Trophoblast cell (in vitro differentiated cells and primary cell): ENCODE measurements around the gene SLC36A1.

Experiments used
- DNase-seq, 2 donors: peaks; one replicate each; pipeline ENCODE4 v3.0.0-alpha.2; 2016
- H2AFZ ChIP-seq: 2 replicates; pipeline ENCODE4 v1.6.1; 2013; ENCODE audit warnings: low read length, moderate library complexity, mild to moderate bottlenecking; ENCODE audit not compliant: insufficient read depth, poor library complexity
- H2AK5ac ChIP-seq: 2 replicates; pipeline ENCODE4 v1.6.1; 2013; ENCODE audit warnings: mild to moderate bottlenecking, low read length
- H2BK120ac ChIP-seq: 2 replicates; pipeline ENCODE4 v1.6.1; 2013; ENCODE audit warnings: low read length, mild to moderate bottlenecking, moderate library complexity; ENCODE audit not compliant: insufficient read depth, poor library complexity
- H2BK12ac ChIP-seq: 2 replicates; pipeline ENCODE4 v1.6.1; 2013; ENCODE audit warnings: mild to moderate bottlenecking, low read length, moderate library complexity
- H2BK5ac ChIP-seq: 2 replicates; pipeline ENCODE4 v1.6.1; 2013; ENCODE audit warnings: low read length, low read depth, moderate library complexity, mild to moderate bottlenecking; ENCODE audit not compliant: poor library complexity
- H3K14ac ChIP-seq: 2 replicates; pipeline ENCODE4 v1.6.1; 2013; ENCODE audit warnings: mild to moderate bottlenecking, low read length
- H3K18ac ChIP-seq: 2 replicates; pipeline ENCODE4 v1.6.1; 2013; ENCODE audit warnings: mild to moderate bottlenecking, low read length
- H3K23ac ChIP-seq: 2 replicates; pipeline ENCODE4 v1.6.1; 2013; ENCODE audit warnings: low read length
- H3K27ac ChIP-seq: 2 replicates; pipeline ENCODE4 v1.5.1; 2013; ENCODE audit warnings: low read depth, mild to moderate bottlenecking, inconsistent platforms, low read length, moderate library complexity
- H3K27me3 ChIP-seq: 2 replicates; pipeline ENCODE4 v1.6.1; 2013; ENCODE audit warnings: inconsistent platforms, mild to moderate bottlenecking, low read length, moderate library complexity; ENCODE audit not compliant: insufficient read depth
- H3K36me3 ChIP-seq, 2 experiments: 1 replicate in 1 of 2; 2 replicates in 1 of 2; pipeline ENCODE4 v1.6.1; 2013; ENCODE audit warnings: low read length in 2 of 2, mild to moderate bottlenecking in 2 of 2, moderate library complexity in 1 of 2; ENCODE audit not compliant: insufficient read depth in 2 of 2, control insufficient read depth in 1 of 2
- H3K4ac ChIP-seq: 2 replicates; pipeline ENCODE4 v1.6.1; 2013; ENCODE audit warnings: low read depth, mild to moderate bottlenecking, low read length, moderate library complexity
- H3K4me1 ChIP-seq, 2 experiments: 1 replicate in 1 of 2; 2 replicates in 1 of 2; pipeline ENCODE4 v1.6.1; 2013; ENCODE audit warnings: low read length in 2 of 2, mild to moderate bottlenecking in 2 of 2, moderate library complexity in 1 of 2; ENCODE audit not compliant: insufficient read depth in 2 of 2, control insufficient read depth in 1 of 2
- H3K4me2 ChIP-seq: 2 replicates; pipeline ENCODE4 v1.6.1; 2013; ENCODE audit warnings: inconsistent platforms, mild to moderate bottlenecking, low read length, moderate library complexity
- H3K4me3 ChIP-seq: 2 replicates; pipeline ENCODE4 v1.5.1; 2013; ENCODE audit warnings: mild to moderate bottlenecking, low read depth, low read length, inconsistent platforms
- H3K79me1 ChIP-seq: one replicate; pipeline ENCODE4 v1.6.1; 2013; ENCODE audit warnings: low read length
- H3K79me2 ChIP-seq: 2 replicates; pipeline ENCODE4 v1.6.1; 2013; ENCODE audit warnings: low read length, mild to moderate bottlenecking; ENCODE audit not compliant: control insufficient read depth, insufficient read depth, poor library complexity
- H3K9ac ChIP-seq: 2 replicates; pipeline ENCODE4 v1.6.1; 2013; ENCODE audit warnings: mild to moderate bottlenecking, low read length
- H3K9me3 ChIP-seq: 2 replicates; pipeline ENCODE4 v1.6.1; 2013; ENCODE audit warnings: low read depth, mild to moderate bottlenecking, control low read depth, inconsistent platforms, low read length; ENCODE audit not compliant: insufficient read depth
- H4K12ac ChIP-seq: 2 replicates; pipeline ENCODE4 v1.6.1; 2013; ENCODE audit warnings: low read depth, mild to moderate bottlenecking, low read length, moderate library complexity
- H4K8ac ChIP-seq: 2 replicates; pipeline ENCODE4 v1.6.1; 2013; ENCODE audit warnings: low read depth, mild to moderate bottlenecking, low read length, moderate library complexity
- H4K91ac ChIP-seq: one replicate; pipeline ENCODE4 v1.6.1; 2013; ENCODE audit warnings: low read depth, mild to moderate bottlenecking, low read length, moderate library complexity
- WGBS: extraction: QIAGEN DNeasy Blood & Tissue Kit; methylation state at CpG from one replicate; pipeline ENCODE4 v1.1.7; 2013; ENCODE audit warnings: missing lambda C conversion rate; ENCODE audit not compliant: insufficient read length, insufficient coverage; ENCODE audit errors: extremely low coverage; 5-methylcytosine and 5-hydroxymethylcytosine counted together

The SLC36A1 gene

DNA sequence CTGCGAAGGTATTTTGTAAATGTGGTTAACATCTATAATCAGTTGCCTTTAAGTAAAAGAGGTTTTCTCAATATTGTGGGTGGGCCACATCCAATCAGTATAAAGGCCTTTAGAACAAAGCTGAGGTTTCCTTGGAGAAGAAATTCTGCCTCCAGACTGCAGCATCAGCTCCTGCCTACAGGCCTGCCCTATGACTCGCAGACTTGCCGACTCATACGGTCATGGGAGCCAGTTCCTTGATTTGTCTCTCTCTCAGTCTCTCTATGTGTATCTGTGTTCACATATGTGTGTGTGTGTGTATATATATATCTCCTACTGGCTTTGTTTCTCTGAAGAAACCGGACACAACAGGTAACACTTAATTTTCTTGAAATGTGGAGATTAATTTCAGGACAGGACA is 45.3 kb downstream of the SLC36A1 start:
- Histone ChIP-seq H3K27ac (no peak overlapping the region), H3K18ac (no peak overlapping the region), H3K4ac (no peak overlapping the region), H4K12ac (no peak overlapping the region), H3K79me2 (no peaks in the 10 kb centered on the region), H3K9me3 (peaks cover 4% of the 10 kb centered on the region), H2BK120ac (no peak overlapping the region), H2BK5ac (no peak overlapping the region), H2AFZ (no peak overlapping the region), H2BK12ac (no peak overlapping the region), H3K27me3 (no peaks in the 10 kb centered on the region), H2AK5ac (no peak overlapping the region), H3K14ac (no peak overlapping the region), H4K8ac (no peak overlapping the region), H3K36me3 (peaks cover 12 to 15% of the 10 kb centered on the region in 2 experiments), H3K9ac (no peak overlapping the region), H3K4me2 (no peak overlapping the region), H3K79me1 (peaks cover 2% of the 10 kb centered on the region), H4K91ac (no peak overlapping the region), H3K4me1 (peaks cover 6 to 8% of the 10 kb centered on the region in 2 experiments), H3K4me3 (no peak overlapping the region), H3K23ac (no peak overlapping the region)
- WGBS, result no CpG with 5 or more reads among the region's 5 CpGs
- no peak for DNase-seq

DNA sequence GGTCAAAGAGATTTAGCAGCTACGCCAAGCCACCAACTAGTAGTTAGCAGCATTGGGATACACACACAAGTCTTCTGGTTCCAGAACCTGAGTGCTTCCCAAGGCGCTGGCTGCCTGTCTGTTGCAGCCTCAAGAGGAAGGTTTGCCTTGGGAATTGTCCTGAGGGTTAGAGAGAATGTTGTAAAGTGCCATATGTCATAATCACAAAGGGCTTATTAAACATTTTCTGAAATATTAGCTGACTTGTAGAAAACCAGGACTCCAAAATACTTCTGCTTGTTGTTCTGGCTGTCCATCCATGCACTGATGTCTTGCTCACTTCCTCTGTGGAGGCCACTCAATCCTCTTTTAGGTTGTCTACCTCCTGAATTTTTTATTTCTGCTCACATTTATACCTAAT is 46.3 kb downstream of the SLC36A1 start:
- H2AK5ac ChIP-seq, result no peak overlapping the region
- H3K79me2 ChIP-seq, result no peaks in the 10 kb centered on the region
- WGBS, result no CpG with 5 or more reads among the region's 2 CpGs
- no peaks in the 10 kb centered on the region for H3K27me3 ChIP-seq
- peaks cover 10 to 13% of the 10 kb centered on the region in 2 experiments for H3K4me1 ChIP-seq
- no peak overlapping the region for H2BK12ac ChIP-seq
- H3K14ac ChIP-seq, result no peak overlapping the region
- H3K27ac ChIP-seq, result no peak overlapping the region
- no peak overlapping the region for H2AFZ ChIP-seq
- no peak overlapping the region for H2BK120ac ChIP-seq
- no peak overlapping the region for H4K12ac ChIP-seq
- H3K23ac ChIP-seq, result no peak overlapping the region
- peaks cover 7 to 9% of the 10 kb centered on the region in 2 experiments for H3K36me3 ChIP-seq
- H2BK5ac ChIP-seq, result no peak overlapping the region
- H3K9ac ChIP-seq, result no peak overlapping the region
- H3K4me3 ChIP-seq, result no peak overlapping the region
- no peak overlapping the region for H4K91ac ChIP-seq
- H3K4ac ChIP-seq, result no peak overlapping the region
- no peak overlapping the region for H3K18ac ChIP-seq
- H3K9me3 ChIP-seq, result peaks cover 4% of the 10 kb centered on the region
- H3K4me2 ChIP-seq, result no peak overlapping the region
- peaks cover 5% of the 10 kb centered on the region for H3K79me1 ChIP-seq
- DNase-seq, result no peak
- no peak overlapping the region for H4K8ac ChIP-seq

DNA sequence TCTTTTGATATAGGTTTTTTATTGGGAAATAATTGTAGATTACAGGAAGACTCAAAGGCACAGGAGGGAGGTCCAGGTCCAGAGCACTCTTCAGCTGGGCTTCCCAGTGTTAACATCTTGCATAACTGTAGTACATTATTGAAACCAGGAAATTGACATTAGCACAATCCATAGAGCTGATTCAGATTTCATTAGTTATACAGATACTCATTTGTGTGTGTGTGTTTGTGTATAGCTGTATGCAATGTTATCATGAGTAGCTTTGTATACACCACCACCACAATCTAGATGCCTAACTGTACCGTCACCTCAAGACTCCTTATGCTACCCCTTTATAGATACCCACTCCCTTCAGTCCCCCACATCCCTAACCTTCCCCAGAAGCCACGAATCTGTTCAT is 47.9 kb downstream of the SLC36A1 start:
- no peak overlapping the region for H3K27ac ChIP-seq
- no peaks in the 10 kb centered on the region for H3K79me2 ChIP-seq
- H4K12ac ChIP-seq, result no peak overlapping the region
- no peak overlapping the region for H3K4ac ChIP-seq
- H2BK120ac ChIP-seq, result no peak overlapping the region
- no peak overlapping the region for H3K4me2 ChIP-seq
- peaks cover 23 to 24% of the 10 kb centered on the region in 2 experiments for H3K4me1 ChIP-seq
- no peak overlapping the region for H3K18ac ChIP-seq
- H2BK12ac ChIP-seq, result no peak overlapping the region
- H3K9ac ChIP-seq, result no peak overlapping the region
- WGBS, result no CpG with 5 or more reads among the region's 2 CpGs
- no peak overlapping the region for H2BK5ac ChIP-seq
- no peak overlapping the region for H3K23ac ChIP-seq
- no peak overlapping the region for H2AK5ac ChIP-seq
- no peak overlapping the region for H3K14ac ChIP-seq
- no peak for DNase-seq
- no peak overlapping the region for H4K8ac ChIP-seq
- H3K36me3 ChIP-seq, result peaks cover 2 to 3% of the 10 kb centered on the region in 2 experiments
- H3K79me1 ChIP-seq, result peaks cover 8% of the 10 kb centered on the region
- no peak overlapping the region for H4K91ac ChIP-seq
- H3K9me3 ChIP-seq, result no peaks in the 10 kb centered on the region
- H2AFZ ChIP-seq, result no peak overlapping the region
- no peak overlapping the region for H3K4me3 ChIP-seq
- no peaks in the 10 kb centered on the region for H3K27me3 ChIP-seq

DNA sequence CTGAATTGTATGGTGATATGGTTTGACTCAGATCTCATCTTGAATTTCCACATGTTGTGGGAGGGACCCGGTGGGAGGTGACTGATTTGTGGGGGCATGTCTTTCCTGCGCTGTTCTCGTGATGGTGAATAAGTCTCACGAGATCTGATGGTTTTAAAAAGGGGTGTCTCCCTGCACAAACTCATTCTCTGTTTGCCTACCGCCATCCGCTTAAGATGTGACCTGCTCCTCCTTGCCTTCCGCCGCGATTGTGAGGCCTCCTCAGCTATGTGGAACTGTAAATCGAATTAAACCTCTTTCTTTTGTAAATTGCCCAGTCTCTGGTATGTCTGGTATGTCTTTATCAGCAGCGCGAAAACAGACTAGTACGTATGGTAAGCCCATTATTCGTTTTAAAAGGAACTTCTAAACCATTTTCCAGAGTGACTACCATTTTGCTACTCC is 48.7 kb downstream of the SLC36A1 start:
- no peak overlapping the region for H2BK120ac ChIP-seq
- no peaks in the 10 kb centered on the region for H3K9me3 ChIP-seq
- H3K4me2 ChIP-seq, result no peak overlapping the region
- no peak overlapping the region for H3K4ac ChIP-seq
- no peak overlapping the region for H3K18ac ChIP-seq
- no peak overlapping the region for H3K23ac ChIP-seq
- no peak overlapping the region for H3K14ac ChIP-seq
- H2BK5ac ChIP-seq, result no peak overlapping the region
- H4K8ac ChIP-seq, result no peak overlapping the region
- DNase-seq, result no peak
- no peaks in the 10 kb centered on the region for H3K27me3 ChIP-seq
- no peak overlapping the region for H4K91ac ChIP-seq
- H3K36me3 ChIP-seq, result no peaks in the 10 kb centered on the region
- no peak overlapping the region for H3K27ac ChIP-seq
- H2AFZ ChIP-seq, result no peak overlapping the region
- peaks cover 8% of the 10 kb centered on the region for H3K79me1 ChIP-seq
- no peak overlapping the region for H3K9ac ChIP-seq
- H3K4me3 ChIP-seq, result no peak overlapping the region
- H2BK12ac ChIP-seq, result no peak overlapping the region
- WGBS, result no CpG with 5 or more reads among the region's 14 CpGs
- no peak overlapping the region for H2AK5ac ChIP-seq
- peaks cover 23 to 24% of the 10 kb centered on the region in 2 experiments for H3K4me1 ChIP-seq
- H3K79me2 ChIP-seq, result no peaks in the 10 kb centered on the region
- no peak overlapping the region for H4K12ac ChIP-seq
